Stimulated activated naive B cell treated with anti-CD40 and anti-IgM and Interleukin-4, amounts not matched to agents 10 μg/mL and 1 μg/mL and 100 μg/mL, for 72 hours (primary cell): Measurements from ENCODE around the gene TRAF4.
A peak's percentile ranks its signal among the peaks of the same experiment; 100 is the strongest.
"Not testable (repeated sequence)": the region's sequence is repeated elsewhere in the genome, so short reads cannot be mapped to it uniquely, and the experiment has no call there.

ENCODE experiments used
- ATAC-seq, 2 donors: fragments of 150-1000 bp; cut with Tn5 transposase; replicated peaks; 2 replicates each; pipeline ENCODE4 v1.10.0; 2021; ENCODE audit warnings: moderate library complexity in 1 of 2
- DNase-seq: peaks from one replicate; pipeline ENCODE4 v3.0.0; 2021
- H3K27ac Mint-ChIP-seq: one replicate; pipeline ENCODE4 v1.8.0; 2022; ENCODE audit warnings: mild to moderate bottlenecking, mixed read lengths
- H3K27me3 Mint-ChIP-seq, 2 donors: one replicate each; pipeline ENCODE4 v1.8.0; 2022; ENCODE audit warnings: mixed read lengths in 2 of 2
- H3K36me3 Mint-ChIP-seq, 2 donors: one replicate each; pipeline ENCODE4 v1.8.0; 2022; ENCODE audit warnings: mixed read lengths in 2 of 2, mild to moderate bottlenecking in 1 of 2
- H3K4me1 Mint-ChIP-seq, 2 donors: one replicate each; pipeline ENCODE4 v1.8.0; 2022; ENCODE audit warnings: mixed read lengths in 2 of 2, mild to moderate bottlenecking in 1 of 2
- H3K4me3 Mint-ChIP-seq, 2 donors: one replicate each; pipeline ENCODE4 v1.8.0; 2022; ENCODE audit warnings: mild to moderate bottlenecking in 2 of 2, mixed read lengths in 2 of 2, moderate library complexity in 1 of 2
- H3K9me3 Mint-ChIP-seq, 2 donors: one replicate each; pipeline ENCODE4 v1.8.0; 2022; ENCODE audit warnings: mixed read lengths in 2 of 2, mild to moderate bottlenecking in 1 of 2

TRAF4 gene

DNA sequence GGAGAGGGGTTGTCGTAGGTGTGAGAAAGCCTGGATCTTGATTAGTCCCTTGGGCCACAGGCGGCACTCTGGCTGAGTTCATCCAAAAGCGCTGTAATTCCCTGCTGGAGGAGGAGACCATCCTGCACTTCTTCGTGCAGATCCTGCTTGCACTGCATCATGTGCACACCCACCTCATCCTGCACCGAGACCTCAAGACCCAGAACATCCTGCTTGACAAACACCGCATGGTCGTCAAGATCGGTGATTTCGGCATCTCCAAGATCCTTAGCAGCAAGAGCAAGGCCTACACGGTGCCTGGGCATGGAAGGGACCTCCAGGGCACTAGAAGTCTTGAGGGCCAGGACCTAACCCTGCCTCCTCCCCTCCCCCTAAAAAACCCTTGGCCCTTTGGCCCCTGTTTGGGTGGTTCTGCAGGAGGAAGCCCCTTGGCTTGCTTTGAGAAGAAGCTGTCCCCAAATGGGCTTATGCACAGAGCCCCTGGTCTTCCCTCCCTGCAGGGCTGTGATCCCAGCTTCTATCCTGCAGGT lies 9.0 kb upstream of the TRAF4 start:
- Mint-ChIP-seq H3K4me1 (peaks cover 48 to 81% of the 10 kb centered on the region in 2 donors), H3K9me3 (peaks cover 0 to 3% of the 10 kb centered on the region in 2 donors), H3K4me3 (no peak overlapping the region), H3K27me3 (no peaks in the 10 kb centered on the region), H3K27ac (peak overlapping the region; percentile 85), H3K36me3 (peaks cover 36 to 40% of the 10 kb centered on the region in 2 donors)
- ATAC-seq (no peak), DNase-seq (no peak)

DNA sequence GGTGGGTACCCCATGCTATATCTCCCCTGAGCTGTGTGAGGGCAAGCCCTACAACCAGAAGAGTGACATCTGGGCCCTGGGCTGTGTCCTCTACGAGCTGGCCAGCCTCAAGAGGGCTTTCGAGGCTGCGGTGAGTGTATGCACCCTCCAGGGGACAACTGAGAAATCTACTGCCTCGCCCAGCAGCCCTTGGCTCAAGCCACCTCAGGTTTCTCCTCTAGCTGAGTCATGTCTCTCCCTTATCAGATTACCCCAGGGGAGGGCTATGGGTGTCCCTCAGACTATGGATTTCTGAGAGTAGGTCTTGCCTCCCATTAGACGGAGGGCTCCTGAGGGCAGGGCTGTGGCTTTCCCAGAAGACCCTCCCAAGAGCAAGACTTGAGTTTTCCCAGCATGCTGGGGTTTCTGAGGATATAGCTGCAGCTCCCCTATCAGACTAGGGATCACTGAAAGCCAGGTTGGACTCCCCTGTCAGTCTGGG lies 8.5 kb upstream of the TRAF4 start:
- H3K4me3 Mint-ChIP-seq, result no peak overlapping the region
- peaks cover 40 to 41% of the 10 kb centered on the region in 2 donors for H3K36me3 Mint-ChIP-seq
- H3K4me1 Mint-ChIP-seq, result peaks cover 48 to 85% of the 10 kb centered on the region in 2 donors
- peaks cover 0 to 4% of the 10 kb centered on the region in 2 donors for H3K9me3 Mint-ChIP-seq
- ATAC-seq, result no peak
- no peak for DNase-seq
- H3K27ac Mint-ChIP-seq, result peak overlapping the region; percentile 62
- H3K27me3 Mint-ChIP-seq, result no peaks in the 10 kb centered on the region

DNA sequence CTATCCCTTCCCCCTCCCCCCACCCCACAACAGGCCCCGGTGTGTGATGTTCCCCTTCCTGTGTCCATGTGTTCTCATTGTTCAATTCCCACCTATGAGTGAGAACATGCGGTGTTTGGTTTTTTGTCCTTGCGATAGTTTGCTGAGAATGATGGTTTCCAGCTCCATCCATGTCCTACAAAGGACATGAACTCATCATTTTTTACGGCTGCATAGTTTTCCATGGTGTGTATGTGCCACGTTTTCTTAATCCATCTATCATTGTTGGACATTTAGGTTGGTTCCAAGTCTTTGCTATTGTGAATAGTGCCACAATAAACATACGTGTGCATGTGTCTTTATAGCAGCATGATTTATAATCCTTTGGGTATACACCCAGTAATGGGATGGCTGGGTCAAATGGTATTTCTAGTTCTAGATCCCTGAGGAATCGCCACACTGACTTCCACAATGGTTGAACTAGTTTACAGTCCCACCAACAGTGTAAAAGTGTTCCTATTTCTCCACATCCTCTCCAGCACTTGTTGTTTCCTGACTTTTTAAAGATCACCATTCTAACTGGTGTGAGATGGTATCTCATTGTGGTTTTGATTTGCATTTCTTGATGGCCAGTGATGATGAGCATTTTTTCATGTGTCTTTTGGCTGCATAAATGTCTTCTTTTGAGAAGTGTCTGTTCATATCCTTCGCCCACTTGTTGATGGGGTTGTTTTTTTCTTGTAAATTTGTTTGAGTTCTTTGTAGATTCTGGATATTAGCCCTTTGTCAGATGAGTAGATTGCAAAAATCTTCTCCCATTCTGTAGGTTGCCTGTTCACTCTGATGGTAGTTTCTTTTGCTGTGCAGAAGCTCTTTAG lies 7.7 kb upstream of the TRAF4 start:
- Mint-ChIP-seq H3K36me3 (peaks cover 48 to 50% of the 10 kb centered on the region in 2 donors), H3K4me1 (peaks cover 56 to 93% of the 10 kb centered on the region in 2 donors)
- H3K27ac Mint-ChIP-seq, ATAC-seq, H3K27me3 Mint-ChIP-seq, H3K4me3 Mint-ChIP-seq, H3K9me3 Mint-ChIP-seq, DNase-seq: not testable (repeated sequence)

- Mint-ChIP-seq H3K27ac (peak overlapping the region; percentile 98), H3K4me1 (peaks cover 64 to 96% of the 10 kb centered on the region in 2 donors), H3K9me3 (peaks cover 0 to 4% of the 10 kb centered on the region in 2 donors), H3K36me3 (peaks cover 53 to 59% of the 10 kb centered on the region in 2 donors), H3K4me3 (peak overlapping the region; percentile 85), H3K27me3 (no peaks in the 10 kb centered on the region)
- DNase-seq, result no peak
- no peak for ATAC-seq
These were observed 6.5 kb upstream of the TRAF4 start for GRCh38 chr17:28737316-28737715.

- H3K27me3 Mint-ChIP-seq, result no peaks in the 10 kb centered on the region
- peak; percentile 89 for DNase-seq
- H3K36me3 Mint-ChIP-seq, result peaks cover 55 to 61% of the 10 kb centered on the region in 2 donors
- peaks cover 0 to 4% of the 10 kb centered on the region in 2 donors for H3K9me3 Mint-ChIP-seq
- H3K27ac Mint-ChIP-seq, result peak overlapping the region; percentile 98
- ATAC-seq, result peak; percentile 74 to 77
- peak overlapping the region; percentile 85 for H3K4me3 Mint-ChIP-seq
- peaks cover 63 to 96% of the 10 kb centered on the region in 2 donors for H3K4me1 Mint-ChIP-seq
These were observed 5.8 kb upstream of the TRAF4 start for GRCh38 chr17:28737770-28738679.

DNA sequence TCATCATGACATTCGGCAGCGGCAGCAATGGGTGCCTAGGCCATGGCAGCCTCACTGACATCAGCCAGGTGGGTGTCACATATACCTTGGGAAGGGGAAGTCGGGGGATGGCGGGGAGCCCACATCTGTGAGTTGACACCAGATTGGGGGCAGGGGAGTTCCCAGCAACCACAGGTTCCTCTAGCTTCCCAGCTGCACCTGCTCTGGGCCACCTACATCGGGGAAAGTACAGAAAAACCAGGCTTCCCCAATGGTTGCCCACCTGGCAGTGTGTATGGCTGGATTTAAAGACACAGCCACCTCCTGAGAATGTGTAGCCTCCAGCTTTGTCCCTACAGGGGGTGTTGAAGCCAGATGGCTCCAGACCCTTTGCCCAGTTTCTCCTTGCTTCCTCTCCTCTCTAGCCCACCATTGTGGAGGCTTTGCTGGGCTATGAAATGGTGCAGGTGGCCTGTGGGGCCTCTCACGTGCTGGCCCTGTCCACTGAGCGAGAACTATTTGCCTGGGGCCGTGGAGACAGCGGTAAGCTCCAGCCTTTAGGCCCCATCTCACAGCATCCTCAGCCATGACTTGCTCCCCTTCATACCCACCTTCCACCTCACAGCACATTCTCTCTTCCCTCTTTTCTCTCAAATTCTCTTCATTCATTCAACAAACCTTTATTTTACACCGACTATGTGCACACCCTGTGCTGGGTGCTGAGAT lies 5.0 kb upstream of the TRAF4 start:
- Mint-ChIP-seq H3K4me1 (peaks cover 59 to 93% of the 10 kb centered on the region in 2 donors), H3K36me3 (peaks cover 53 to 62% of the 10 kb centered on the region in 2 donors), H3K9me3 (peaks cover 0 to 4% of the 10 kb centered on the region in 2 donors), H3K27ac (peak overlapping the region; percentile 98), H3K27me3 (no peaks in the 10 kb centered on the region), H3K4me3 (peak overlapping the region; percentile 85)
- ATAC-seq, result peak; percentile 61 to 62
- peak; percentile 91 for DNase-seq

DNA sequence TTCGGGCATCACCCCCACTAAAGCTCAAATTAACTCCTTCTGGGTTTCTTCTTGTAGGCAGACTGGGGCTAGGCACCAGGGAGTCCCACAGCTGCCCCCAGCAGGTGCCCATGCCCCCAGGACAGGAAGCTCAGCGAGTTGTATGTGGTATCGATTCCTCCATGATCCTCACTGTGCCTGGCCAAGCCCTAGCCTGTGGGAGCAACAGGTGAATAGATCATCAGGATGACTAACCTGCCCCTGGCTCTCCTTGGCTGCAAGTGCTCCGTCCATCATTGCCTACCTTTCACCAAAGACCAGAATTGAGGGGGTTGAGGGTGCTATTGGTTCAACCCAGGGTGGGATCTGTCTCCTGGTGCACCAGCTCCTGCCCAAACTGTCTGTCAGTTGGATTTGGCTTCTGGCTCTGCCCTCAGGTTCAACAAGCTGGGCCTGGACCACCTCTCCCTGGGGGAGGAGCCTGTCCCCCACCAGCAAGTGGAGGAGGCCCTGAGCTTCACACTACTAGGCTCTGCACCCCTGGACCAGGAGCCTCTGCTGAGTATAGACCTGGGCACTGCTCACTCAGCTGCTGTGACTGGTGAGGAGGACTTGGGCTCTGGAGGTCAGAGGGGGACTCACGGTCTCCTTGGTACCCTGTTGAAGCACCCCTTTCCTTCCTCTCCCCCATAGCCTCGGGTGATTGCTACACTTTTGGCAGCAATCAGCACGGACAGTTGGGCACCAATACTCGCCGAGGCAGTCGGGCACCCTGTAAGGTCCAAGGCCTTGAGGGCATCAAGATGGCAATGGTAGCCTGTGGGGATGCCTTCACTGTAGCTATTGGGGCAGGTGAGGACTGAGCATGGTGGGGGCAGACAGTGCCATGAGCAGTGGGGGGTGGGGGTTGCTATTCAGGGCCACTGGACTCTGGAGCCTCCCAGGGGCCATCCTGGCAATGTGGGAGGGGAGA lies 3.1 kb upstream of the TRAF4 start:
- ATAC-seq (no peak), DNase-seq (no peak)
- Mint-ChIP-seq H3K4me1 (peaks cover 45 to 84% of the 10 kb centered on the region in 2 donors), H3K27ac (peak overlapping the region; percentile 97), H3K27me3 (no peaks in the 10 kb centered on the region), H3K36me3 (peaks cover 54 to 62% of the 10 kb centered on the region in 2 donors), H3K4me3 (peak overlapping the region; percentile 91 to 95), H3K9me3 (peaks cover 0 to 4% of the 10 kb centered on the region in 2 donors)

GRCh38 chr17:28741358-28742349 lies 2.2 kb upstream of the TRAF4 start:
- peak overlapping the region; percentile 97 for H3K27ac Mint-ChIP-seq
- peak; percentile 73 for DNase-seq
- peaks cover 0 to 4% of the 10 kb centered on the region in 2 donors for H3K9me3 Mint-ChIP-seq
- no peaks in the 10 kb centered on the region for H3K27me3 Mint-ChIP-seq
- H3K4me1 Mint-ChIP-seq, result peaks cover 50 to 86% of the 10 kb centered on the region in 2 donors
- ATAC-seq, result peak; percentile 20 to 22
- peaks cover 59 to 71% of the 10 kb centered on the region in 2 donors for H3K36me3 Mint-ChIP-seq
- H3K4me3 Mint-ChIP-seq, result peak overlapping the region; percentile 91 to 95

DNA sequence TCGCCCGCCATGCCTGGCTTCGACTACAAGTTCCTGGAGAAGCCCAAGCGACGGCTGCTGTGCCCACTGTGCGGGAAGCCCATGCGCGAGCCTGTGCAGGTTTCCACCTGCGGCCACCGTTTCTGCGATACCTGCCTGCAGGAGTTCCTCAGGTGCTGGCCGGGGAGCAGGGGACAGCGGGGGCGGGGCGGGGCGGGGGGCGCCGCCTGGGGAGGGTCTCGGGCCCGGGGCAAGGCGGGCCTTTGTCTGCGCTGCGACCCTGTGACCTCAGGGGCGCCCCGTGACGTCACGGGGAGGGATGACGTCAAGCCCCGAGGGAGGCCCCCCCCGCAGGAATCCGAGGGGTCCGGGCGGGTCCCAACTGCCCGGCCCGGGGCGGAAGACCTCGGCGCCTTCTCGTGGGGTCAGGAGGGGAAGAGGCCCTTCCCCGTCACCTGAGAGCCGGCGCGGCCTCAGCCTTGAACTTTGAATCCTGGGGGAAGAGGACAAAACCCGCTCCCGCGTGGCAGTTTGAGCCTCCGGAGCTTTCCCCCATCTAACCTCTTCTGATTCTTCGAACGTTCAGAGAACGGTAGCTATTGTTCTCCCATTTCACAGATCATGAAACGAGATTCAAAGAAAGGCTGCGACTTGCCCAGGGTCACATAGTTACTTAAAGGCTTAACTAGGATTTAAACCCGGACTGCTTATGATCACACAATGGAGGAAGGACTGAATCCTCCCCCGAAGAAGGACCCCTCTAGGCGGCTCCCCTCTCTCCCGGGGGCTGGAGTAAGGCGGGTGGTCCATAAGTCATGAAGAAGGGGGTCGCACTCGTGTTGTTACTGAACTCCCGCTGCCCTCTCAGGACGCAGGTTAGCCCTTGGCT lies 527 bp downstream of the TRAF4 start:
- peak overlapping the region; percentile 93 to 95 for H3K4me3 Mint-ChIP-seq
- peaks cover 0 to 2% of the 10 kb centered on the region in 2 donors for H3K9me3 Mint-ChIP-seq
- H3K27me3 Mint-ChIP-seq, result no peaks in the 10 kb centered on the region
- no peak for DNase-seq
- peak; percentile 13 to 33 for ATAC-seq
- peaks cover 68 to 74% of the 10 kb centered on the region in 2 donors for H3K36me3 Mint-ChIP-seq
- peak overlapping the region; percentile 94 for H3K27ac Mint-ChIP-seq
- peaks cover 51 to 87% of the 10 kb centered on the region in 2 donors for H3K4me1 Mint-ChIP-seq

GRCh38 chr17:28744972-28745785 lies 1.4 kb downstream of the TRAF4 start:
- no peaks in the 10 kb centered on the region for H3K27me3 Mint-ChIP-seq
- H3K27ac Mint-ChIP-seq, result peak overlapping the region; percentile 94
- DNase-seq (no peak), ATAC-seq (no peak)
- peak overlapping the region; percentile 93 to 95 for H3K4me3 Mint-ChIP-seq
- peaks cover 64 to 72% of the 10 kb centered on the region in 2 donors for H3K36me3 Mint-ChIP-seq
- no peaks in the 10 kb centered on the region for H3K9me3 Mint-ChIP-seq
- H3K4me1 Mint-ChIP-seq, result peaks cover 49 to 85% of the 10 kb centered on the region in 2 donors
